Transverse colon (tissue), 4 donors: ENCODE data around the gene SHOC1.

Source experiments
- CTCF ChIP-seq, 5 experiments: fragments of 200-600 bp in 3 of 5; fragments of 450-650 bp in 2 of 5; sonication (generic) in 3 of 5; IDR thresholded peaks; 1 replicate in 2 of 5; 2 replicates in 3 of 5; pipeline ENCODE4 v1.5.1; 2016 to 2017; ENCODE audit warnings: antibody characterized with exemption in 5 of 5, inconsistent platforms in 3 of 5, mild to moderate bottlenecking in 2 of 5, moderate library complexity in 1 of 5
- POLR2AphosphoS5 ChIP-seq, 3 donors: sonication (generic); formaldehyde crosslinking; IDR thresholded peaks; one replicate each; pipeline ENCODE4 v1.6.1; 2016; ENCODE audit warnings: antibody characterized with exemption in 3 of 3

- no peak for TF ChIP-seq POLR2AphosphoS5 (IDR thresholded peaks at IDR 0.05)
- TF ChIP-seq CTCF (IDR thresholded peaks at IDR 0.05) = no peak
Observed at GRCh38 chr9:111805262-111805661, 10.5 kb upstream of the SHOC1 start.
